HG03039 (cell line): ENCODE data around the gene CRISPLD2.
"Not testable (repeated sequence)": the region's sequence is repeated elsewhere in the genome, so short reads cannot be mapped to it uniquely, and the experiment has no call there.

Experiments
- ATAC-seq: cut with Tn5 transposase; IDR thresholded peaks from one replicate; pipeline ENCODE4 v1.9.1; 2021; ENCODE audit warnings: mild to moderate bottlenecking, moderate library complexity; ENCODE audit not compliant: unreplicated experiment

Gene CRISPLD2

GRCh38 chr16:84839054-84839453, 19.3 kb downstream of the CRISPLD2 start:
- ATAC-seq: no peak

- ATAC-seq: no peak
Observed at GRCh38 chr16:84839956-84840355, 20.2 kb downstream of the CRISPLD2 start.

GRCh38 chr16:84840687-84841627, 21.2 kb downstream of the CRISPLD2 start:
- no peak for ATAC-seq

- no peak for ATAC-seq
Observed at GRCh38 chr16:84841787-84842300, 22.1 kb downstream of the CRISPLD2 start.

- ATAC-seq: no peak
Observed at GRCh38 chr16:84842516-84843148, 22.8 kb downstream of the CRISPLD2 start.

GRCh38 chr16:84843149-84844048, 23.6 kb downstream of the CRISPLD2 start:
- ATAC-seq: no peak

- no peak for ATAC-seq
Observed at GRCh38 chr16:84844049-84844350, 24.2 kb downstream of the CRISPLD2 start.

- ATAC-seq: no peak
Observed at GRCh38 chr16:84844559-84845495, 25.0 kb downstream of the CRISPLD2 start.

- no peak for ATAC-seq
Observed at GRCh38 chr16:84845496-84846002, 25.8 kb downstream of the CRISPLD2 start.

GRCh38 chr16:84847564-84848355, 28.0 kb downstream of the CRISPLD2 start:
- no peak for ATAC-seq

- ATAC-seq: no peak
Observed at GRCh38 chr16:84848986-84849634, 29.3 kb downstream of the CRISPLD2 start.

GRCh38 chr16:84849751-84850150, 30.0 kb downstream of the CRISPLD2 start:
- no peak for ATAC-seq

GRCh38 chr16:84850714-84851113, 30.9 kb downstream of the CRISPLD2 start:
- ATAC-seq: no peak

GRCh38 chr16:84851192-84852127, 31.7 kb downstream of the CRISPLD2 start:
- ATAC-seq: no peak

GRCh38 chr16:84853534-84853933, 33.7 kb downstream of the CRISPLD2 start:
- ATAC-seq: no peak

- no peak for ATAC-seq
Observed at GRCh38 chr16:84854759-84855158, 35.0 kb downstream of the CRISPLD2 start.

GRCh38 chr16:84855435-84856202, 35.8 kb downstream of the CRISPLD2 start:
- ATAC-seq: not testable (repeated sequence)
